Naive B cell (primary cell): ENCODE data around the gene OAS2. TPM values are rescaled to one million over a fixed set of nuclear protein-coding genes. Genes with fewer than 3 reads are reported as not detected.

Experiments
- ATAC-seq, 2 donors: fragments of 150-1000 bp; cut with Tn5 transposase; 2 replicates each; pipeline ENCODE4 v1.10.0; 2021; ENCODE audit warnings: low read depth in 2 of 2, mild to moderate bottlenecking in 2 of 2, moderate library complexity in 2 of 2
- DNase-seq: peaks from one replicate; pipeline ENCODE4 v3.0.0; 2022
- H3K27ac Mint-ChIP-seq, 6 donors: one replicate each; pipeline ENCODE4 v1.8.0; 2020 to 2022; ENCODE audit warnings: mild to moderate bottlenecking in 6 of 6, mixed read lengths in 6 of 6, moderate library complexity in 5 of 6, inconsistent platforms in 2 of 6
- H3K27me3 Mint-ChIP-seq, 3 donors: one replicate each; pipeline ENCODE4 v1.8.0; 2021 to 2022; ENCODE audit warnings: mixed read lengths in 3 of 3, mild to moderate bottlenecking in 1 of 3
- H3K36me3 Mint-ChIP-seq, 2 donors: one replicate each; pipeline ENCODE4 v1.8.0; 2020 to 2022; ENCODE audit warnings: mixed read lengths in 2 of 2, inconsistent platforms in 1 of 2, mild to moderate bottlenecking in 1 of 2
- H3K4me1 Mint-ChIP-seq, 3 donors: one replicate each; pipeline ENCODE4 v1.8.0; 2020 to 2022; ENCODE audit warnings: mixed read lengths in 3 of 3, inconsistent platforms in 1 of 3, mild to moderate bottlenecking in 1 of 3, moderate library complexity in 1 of 3
- H3K4me3 Mint-ChIP-seq, 8 donors: one replicate each; pipeline ENCODE4 v1.8.0; 2020 to 2022; ENCODE audit warnings: mild to moderate bottlenecking in 8 of 8, mixed read lengths in 8 of 8, moderate library complexity in 8 of 8, inconsistent platforms in 2 of 8
- H3K9me3 Mint-ChIP-seq, 7 donors: one replicate each; pipeline ENCODE4 v1.8.0; 2020 to 2022; ENCODE audit warnings: mixed read lengths in 7 of 7, mild to moderate bottlenecking in 5 of 7, inconsistent platforms in 2 of 7, moderate library complexity in 1 of 7
- polyA plus RNA-seq, 6 donors: library from polyadenylated mRNA; unstranded; fragments of 300-500 nt; fragmentation: Illumina TruSeq; gene quantifications; one replicate each; pipeline ENCODE4 v1.2.3, GENCODE V29; 2021; ENCODE audit warnings: low read depth in 6 of 6

OAS2 gene
- polyA plus RNA-seq, 6 donors from 2014 or later = 15.4 to 56.4 (median 37.2) TPM

DNA sequence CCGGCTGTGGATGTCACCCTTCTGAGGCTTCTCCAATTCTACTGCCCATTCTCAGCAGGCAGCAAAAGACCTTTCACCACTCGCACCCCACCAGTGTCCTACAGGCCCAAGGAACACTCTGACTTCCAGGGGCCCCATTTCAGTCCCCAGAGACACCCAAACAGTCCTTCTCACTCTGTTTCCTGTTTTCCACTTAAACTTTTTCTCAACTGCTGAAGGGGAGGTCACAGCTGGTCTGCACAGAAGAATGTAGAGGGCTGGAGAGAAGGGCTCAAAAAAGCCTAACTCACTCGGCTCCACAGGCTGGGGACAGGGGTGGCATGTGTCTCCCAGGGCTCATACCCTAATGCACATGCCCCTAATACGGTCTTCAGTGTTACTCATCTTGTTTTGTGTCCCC is 74.0 kb downstream of the OAS2 start:
- no peak for ATAC-seq
- Mint-ChIP-seq H3K27ac (peak overlapping the region; percentile 6 to 99 (median 82)), H3K4me1 (peaks cover 71 to 83% (median 78%) of the 10 kb centered on the region in 3 donors), H3K4me3 (peak overlapping the region; percentile 55 to 87 (median 78)), H3K9me3 (no peaks in the 10 kb centered on the region), H3K27me3 (no peaks in the 10 kb centered on the region), H3K36me3 (no peaks in the 10 kb centered on the region)
- no peak for DNase-seq

DNA sequence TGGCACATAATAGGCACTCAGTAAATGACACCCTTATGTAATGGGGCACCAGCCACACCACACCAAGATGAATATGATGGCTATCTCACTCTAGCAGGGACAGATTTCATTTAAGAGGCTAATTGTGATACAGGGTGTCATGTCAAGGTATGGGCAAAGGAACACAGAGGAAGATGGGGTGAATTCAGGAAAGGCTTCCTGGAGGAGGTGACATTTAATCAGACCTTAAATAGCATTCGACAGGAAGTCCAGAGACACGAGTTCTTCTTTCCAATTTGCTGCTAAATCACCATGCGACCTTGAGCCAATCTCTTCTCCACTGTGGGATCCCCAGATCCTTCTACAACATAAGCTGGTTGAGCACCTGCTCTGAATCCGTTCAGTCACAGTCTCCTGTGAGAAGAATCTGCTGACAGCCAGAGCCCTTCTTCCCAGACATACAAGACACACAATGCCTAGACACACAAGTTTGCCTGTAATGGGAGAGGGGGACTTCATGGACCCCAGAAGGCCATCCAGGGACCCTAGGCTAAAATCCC is 76.7 kb downstream of the OAS2 start:
- Mint-ChIP-seq H3K27ac (peak overlapping the region in 4 of 6 donors; percentile 33 to 92 (median 80)), H3K36me3 (no peaks in the 10 kb centered on the region), H3K27me3 (no peaks in the 10 kb centered on the region), H3K4me1 (peaks cover 62 to 70% (median 62%) of the 10 kb centered on the region in 3 donors), H3K4me3 (peak overlapping the region in 7 of 8 donors; percentile 59 to 93 (median 76)), H3K9me3 (no peaks in the 10 kb centered on the region)
- ATAC-seq (no peak), DNase-seq (no peak)

GRCh38 chr12:113055594-113056380 is 77.5 kb downstream of the OAS2 start:
- ATAC-seq = no peak
- H3K27ac Mint-ChIP-seq = peak overlapping the region; percentile 45 to 97 (median 94)
- peaks cover 54 to 62% (median 55%) of the 10 kb centered on the region in 3 donors for H3K4me1 Mint-ChIP-seq
- no peak for DNase-seq
- H3K36me3 Mint-ChIP-seq = no peaks in the 10 kb centered on the region
- peak overlapping the region in 7 of 8 donors; percentile 79 to 93 (median 87) for H3K4me3 Mint-ChIP-seq
- no peaks in the 10 kb centered on the region for H3K9me3 Mint-ChIP-seq
- H3K27me3 Mint-ChIP-seq = no peaks in the 10 kb centered on the region

- peak overlapping the region; percentile 45 to 97 (median 94) for H3K27ac Mint-ChIP-seq
- ATAC-seq = peak in 1 of 2 donors; percentile 2
- peaks cover 49 to 57% (median 49%) of the 10 kb centered on the region in 3 donors for H3K4me1 Mint-ChIP-seq
- no peaks in the 10 kb centered on the region for H3K9me3 Mint-ChIP-seq
- H3K27me3 Mint-ChIP-seq = no peaks in the 10 kb centered on the region
- H3K4me3 Mint-ChIP-seq = peak overlapping the region in 7 of 8 donors; percentile 79 to 93 (median 87)
- no peak for DNase-seq
- no peaks in the 10 kb centered on the region for H3K36me3 Mint-ChIP-seq
Measured at GRCh38 chr12:113056381-113056630, 78.0 kb downstream of the OAS2 start.

DNA sequence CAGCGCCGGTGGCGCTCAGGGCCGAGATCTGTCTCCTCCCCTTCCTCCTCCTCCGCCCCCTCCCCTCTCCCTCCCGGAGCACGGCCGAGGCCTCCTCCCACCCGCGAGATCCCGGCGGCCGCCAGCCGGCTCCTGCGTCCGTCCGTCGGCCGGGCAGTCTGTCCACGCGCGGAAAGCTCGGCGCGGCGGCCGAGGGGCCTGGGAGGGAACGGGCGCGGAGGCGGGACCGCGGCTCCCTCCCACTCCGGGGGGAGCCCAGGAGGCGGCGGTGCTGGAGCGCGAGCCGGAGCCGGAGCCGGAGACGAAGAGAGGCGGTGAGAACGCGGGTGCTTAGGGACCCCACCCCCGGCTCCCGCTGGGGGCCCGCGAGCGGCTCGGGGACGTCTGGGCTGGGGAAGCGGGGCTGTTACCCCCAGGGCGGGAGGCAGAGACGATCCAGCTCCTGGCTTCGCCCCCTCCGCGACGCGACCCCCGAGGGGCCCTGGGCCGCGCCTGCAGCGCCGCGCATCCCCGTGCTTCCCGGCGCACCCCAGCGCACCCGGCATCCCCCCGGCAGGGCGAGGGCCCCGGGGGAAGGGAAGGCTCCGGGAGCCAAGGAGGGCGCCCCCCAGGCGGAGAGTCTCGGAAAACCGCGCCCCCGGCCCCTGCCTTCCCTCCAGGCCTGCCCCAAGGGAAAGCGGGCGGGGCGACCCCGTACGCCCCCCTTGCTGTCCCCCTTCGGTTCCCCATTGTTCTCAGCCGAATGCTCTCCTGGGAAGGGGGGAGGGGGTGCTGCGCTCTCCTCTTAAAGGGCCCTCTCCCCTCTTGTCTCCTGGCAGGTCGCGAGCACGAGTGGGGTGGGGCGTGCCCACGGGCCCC is 78.5 kb downstream of the OAS2 start, which contains the start of gene DTX1:
Gene DTX1, plus strand, starts transcription at position 100 of the 858 bp plus-strand sequence. CDS start 1,463 bp downstream, outside the sequence.
- Mint-ChIP-seq H3K27me3 (no peaks in the 10 kb centered on the region), H3K27ac (peak within 1 kb of the TSS; percentile 45 to 97 (median 94)), H3K4me3 (peak within 1 kb of the TSS in 7 of 8 donors; percentile 79 to 93 (median 87)), H3K36me3 (no peaks in the 10 kb centered on the region), H3K9me3 (no peaks in the 10 kb centered on the region), H3K4me1 (peaks cover 44 to 52% (median 45%) of the 10 kb centered on the region in 3 donors)
- DNase-seq = no peak
- peak; percentile 62 to 65 for ATAC-seq

GRCh38 chr12:113057565-113058485 is 79.5 kb downstream of the OAS2 start:
- Mint-ChIP-seq H3K27me3 (no peaks in the 10 kb centered on the region), H3K36me3 (no peaks in the 10 kb centered on the region), H3K27ac (peak overlapping the region in 4 of 6 donors; percentile 42 to 75 (median 52)), H3K9me3 (no peaks in the 10 kb centered on the region), H3K4me3 (peak overlapping the region in 1 of 8 donors; percentile 90), H3K4me1 (peaks cover 34 to 45% (median 42%) of the 10 kb centered on the region in 3 donors)
- DNase-seq = no peak
- no peak for ATAC-seq

GRCh38 chr12:113058553-113058952 is 80.2 kb downstream of the OAS2 start:
- peaks cover 27 to 45% (median 35%) of the 10 kb centered on the region in 3 donors for H3K4me1 Mint-ChIP-seq
- no peak overlapping the region for H3K4me3 Mint-ChIP-seq
- H3K9me3 Mint-ChIP-seq = no peaks in the 10 kb centered on the region
- peak overlapping the region in 1 of 6 donors; percentile 49 for H3K27ac Mint-ChIP-seq
- H3K27me3 Mint-ChIP-seq = no peaks in the 10 kb centered on the region
- ATAC-seq (no peak), DNase-seq (no peak)
- no peaks in the 10 kb centered on the region for H3K36me3 Mint-ChIP-seq

DNA sequence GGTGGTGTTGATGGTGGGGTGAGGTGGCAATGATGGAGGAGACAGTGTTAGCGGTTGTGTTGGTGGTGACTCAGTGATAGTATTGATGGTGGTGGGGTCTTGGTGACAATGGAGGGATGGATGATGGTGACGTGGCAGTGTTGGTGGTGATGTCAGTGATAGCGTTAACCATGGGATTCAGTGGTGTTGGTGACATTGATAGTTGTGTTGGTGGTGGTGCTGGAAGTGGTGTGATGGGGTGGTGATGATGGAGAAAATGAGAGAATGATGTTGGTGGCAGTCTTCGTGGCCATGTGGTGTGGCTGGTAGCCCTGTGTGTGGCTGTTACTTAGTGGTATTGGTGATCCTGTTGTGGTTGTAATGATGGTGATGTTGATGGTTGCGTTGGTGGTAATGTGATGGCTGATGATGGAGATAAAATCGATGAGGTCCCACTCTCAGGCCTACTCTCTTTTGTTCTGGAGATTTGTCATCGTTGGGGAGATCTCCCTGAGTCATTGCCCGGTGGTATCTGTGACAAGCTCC is 80.8 kb downstream of the OAS2 start:
- H3K36me3 Mint-ChIP-seq = no peaks in the 10 kb centered on the region
- H3K27ac Mint-ChIP-seq = no peak overlapping the region
- no peak for ATAC-seq
- DNase-seq = no peak
- peaks cover 26 to 40% (median 29%) of the 10 kb centered on the region in 3 donors for H3K4me1 Mint-ChIP-seq
- H3K27me3 Mint-ChIP-seq = no peaks in the 10 kb centered on the region
- no peak overlapping the region for H3K4me3 Mint-ChIP-seq
- H3K9me3 Mint-ChIP-seq = no peaks in the 10 kb centered on the region

- ATAC-seq (no peak), DNase-seq (no peak)
- Mint-ChIP-seq H3K9me3 (no peaks in the 10 kb centered on the region), H3K36me3 (no peaks in the 10 kb centered on the region), H3K27me3 (no peaks in the 10 kb centered on the region), H3K27ac (peak overlapping the region in 2 of 6 donors; percentile 73 to 88), H3K4me3 (peak overlapping the region in 1 of 8 donors; percentile 66), H3K4me1 (peaks cover 13 to 43% (median 16%) of the 10 kb centered on the region in 3 donors)
Measured at GRCh38 chr12:113060336-113060960, 82.1 kb downstream of the OAS2 start.

- H3K27ac Mint-ChIP-seq = peak overlapping the region in 4 of 6 donors; percentile 47 to 88 (median 79)
- ATAC-seq (no peak), DNase-seq (no peak)
- no peaks in the 10 kb centered on the region for H3K27me3 Mint-ChIP-seq
- no peaks in the 10 kb centered on the region for H3K36me3 Mint-ChIP-seq
- no peaks in the 10 kb centered on the region for H3K9me3 Mint-ChIP-seq
- peak overlapping the region in 2 of 8 donors; percentile 66 to 88 for H3K4me3 Mint-ChIP-seq
- H3K4me1 Mint-ChIP-seq = peaks cover 6 to 43% (median 8%) of the 10 kb centered on the region in 3 donors
Measured at GRCh38 chr12:113061061-113061694, 82.9 kb downstream of the OAS2 start.
